B cell (primary cell): ENCODE measurements around the gene SRD5A1.

ENCODE experiments used
- CTCF ChIP-seq: fragments of 200-600 bp; IDR thresholded peaks from one replicate; pipeline ENCODE4 v1.8.0; 2022; ENCODE audit warnings: antibody characterized with exemption, mild to moderate bottlenecking
- EZH2 ChIP-seq: IDR thresholded peaks from 2 replicates; pipeline ENCODE4 v1.6.1; 2012; ENCODE audit warnings: borderline replicate concordance, low read depth, mild to moderate bottlenecking, moderate library complexity, low read length; ENCODE audit not compliant: insufficient read depth, poor library complexity, severe bottlenecking

GRCh38 chr5:6598351-6598900, 34.8 kb upstream of the SRD5A1 start:
- TF ChIP-seq CTCF (no peak), EZH2 (no peak)
